NCI-H2107 (cell line): ENCODE results near the gene MCCC2.
"Not testable (repeated sequence)": the region's sequence is repeated elsewhere in the genome, so short reads cannot be mapped to it uniquely, and the experiment has no call there.

Experiments used
- DNase-seq: peaks from one replicate; lab custom pipeline; 2025; lab: John Stamatoyannopoulos, UW

MCCC2 gene

DNA sequence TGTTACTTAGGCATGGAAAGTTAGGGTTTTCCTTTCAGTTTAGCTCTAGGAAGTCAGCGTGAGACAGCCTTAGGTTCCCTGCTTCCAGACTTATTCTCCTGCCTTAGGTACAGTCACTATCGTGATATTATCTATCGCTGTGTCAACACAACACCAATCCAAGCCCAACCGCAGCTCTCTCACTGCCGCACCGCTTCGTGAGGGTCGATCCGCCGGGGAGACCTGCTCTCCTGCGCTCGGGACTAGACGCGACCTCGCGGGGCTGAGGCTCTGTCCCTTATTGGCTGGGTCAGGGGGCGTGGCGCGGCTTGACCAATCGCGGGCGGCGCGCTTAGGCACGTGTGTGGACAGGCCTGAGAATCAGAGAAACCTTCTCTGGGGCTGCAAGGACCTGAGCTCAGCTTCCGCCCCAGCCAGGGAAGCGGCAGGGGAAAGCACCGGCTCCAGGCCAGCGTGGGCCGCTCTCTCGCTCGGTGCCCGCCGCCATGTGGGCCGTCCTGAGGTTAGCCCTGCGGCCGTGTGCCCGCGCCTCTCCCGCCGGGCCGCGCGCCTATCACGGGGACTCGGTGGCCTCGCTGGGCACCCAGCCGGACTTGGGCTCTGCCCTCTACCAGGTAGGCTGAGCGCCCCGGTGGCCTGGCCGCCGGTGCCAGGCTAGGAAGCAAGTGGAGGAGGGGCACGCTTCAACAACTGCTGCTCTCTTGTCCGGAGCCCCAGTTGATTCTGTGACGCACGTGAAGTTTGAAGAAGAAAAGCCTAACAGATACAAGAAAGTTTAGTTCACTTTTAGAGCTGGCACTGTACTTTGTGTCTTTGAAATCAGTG, at the start of gene MCCC2:
Gene MCCC2 (plus strand): TSS at position 400 of the 825 bp plus-strand sequence. CDS start 86 bp downstream, at position 486.
- peak; percentile 79 for DNase-seq

DNA sequence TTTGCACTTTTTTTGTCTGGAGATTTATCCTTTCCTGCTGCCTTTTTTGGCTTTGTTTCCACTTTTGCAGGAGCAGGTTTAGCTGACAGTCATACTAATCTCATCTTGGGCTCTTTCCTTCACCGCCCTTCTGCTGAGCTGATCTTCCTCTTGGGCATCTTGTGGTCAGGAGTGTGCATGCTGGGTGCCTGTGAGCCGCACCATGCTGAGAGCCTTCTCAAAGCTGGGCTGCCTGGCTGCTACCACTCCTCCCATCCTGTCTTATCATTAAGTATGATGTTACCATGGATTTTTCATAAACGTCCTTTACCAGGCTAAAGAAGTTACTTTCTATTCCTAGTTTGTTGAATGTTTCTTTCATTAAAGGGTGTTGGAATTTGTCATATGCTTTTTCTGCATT, 49.5 kb upstream of the MCCC2 start:
- DNase-seq: no peak

DNA sequence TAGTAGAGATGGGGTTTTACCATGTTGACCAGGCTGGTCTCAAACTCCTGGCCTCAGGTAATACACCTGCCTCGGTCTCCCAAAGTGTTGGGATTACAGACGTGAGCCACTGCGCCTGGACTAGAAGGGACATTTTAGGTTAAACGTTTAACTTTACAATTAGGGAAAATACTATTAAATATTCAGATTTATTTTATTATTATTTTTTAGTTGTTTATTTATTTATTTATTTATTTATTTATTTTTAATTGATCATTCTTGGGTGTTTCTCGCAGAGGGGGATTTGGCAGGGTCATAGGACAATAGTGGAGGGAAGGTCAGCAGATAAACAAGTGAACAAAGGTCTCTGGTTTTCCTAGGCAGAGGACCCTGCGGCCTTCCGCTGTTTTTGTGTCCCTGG, 36.3 kb upstream of the MCCC2 start:
- DNase-seq: not testable (repeated sequence)

DNA sequence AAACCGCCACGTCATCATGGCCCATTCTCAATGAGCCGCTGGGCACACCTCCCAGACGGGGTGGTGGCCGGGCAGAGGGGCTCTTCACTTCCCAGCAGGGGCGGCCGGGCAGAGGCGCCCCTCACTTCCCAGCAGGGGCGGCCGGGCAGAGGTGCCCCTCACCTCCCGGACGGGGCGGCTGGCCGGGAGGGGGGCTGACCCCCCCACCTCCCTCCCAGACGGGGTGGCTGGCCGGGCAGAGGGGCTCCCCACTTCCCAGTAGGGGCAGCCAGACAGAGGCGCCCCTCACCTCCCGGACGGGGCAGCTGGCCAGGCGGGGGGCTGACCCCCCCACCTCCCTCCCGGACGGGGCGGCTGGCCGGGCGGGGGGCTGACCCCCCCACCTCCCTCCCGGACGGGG, 35.6 kb upstream of the MCCC2 start:
- DNase-seq: not testable (repeated sequence)

DNA sequence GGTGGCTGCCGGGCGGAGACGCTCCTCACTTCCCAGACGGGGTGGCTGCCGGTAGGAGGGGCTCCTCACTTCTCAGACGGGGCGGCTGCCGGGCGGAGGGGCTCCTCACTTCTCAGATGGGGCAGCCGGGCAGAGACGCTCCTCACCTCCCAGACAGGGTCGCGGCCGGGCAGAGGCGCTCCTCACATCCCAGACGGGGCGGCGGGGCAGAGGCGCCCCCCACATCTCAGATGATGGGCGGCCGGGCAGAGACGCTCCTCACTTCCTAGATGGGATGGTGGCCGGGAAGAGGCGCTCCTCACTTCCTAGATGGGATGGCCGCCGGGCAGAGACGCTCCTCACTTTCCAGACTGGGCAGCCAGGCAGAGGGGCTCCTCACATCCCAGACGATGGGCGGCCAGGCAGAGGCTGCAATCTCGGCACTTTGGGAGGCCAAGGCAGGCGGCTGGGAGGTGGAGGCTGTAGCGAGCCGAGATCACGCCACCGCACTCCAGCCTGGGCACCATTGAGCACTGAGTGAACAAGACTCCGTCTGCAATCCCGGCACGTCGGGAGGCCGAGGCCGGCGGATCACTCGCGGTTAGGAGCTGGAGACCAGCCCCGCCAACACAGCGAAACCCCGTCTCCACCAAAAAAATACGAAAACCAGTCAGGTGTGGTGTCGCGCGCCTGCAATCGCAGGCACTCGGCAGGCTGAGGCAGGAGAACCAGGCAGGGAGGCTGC, 35.0 kb upstream of the MCCC2 start:
- DNase-seq: not testable (repeated sequence)

DNA sequence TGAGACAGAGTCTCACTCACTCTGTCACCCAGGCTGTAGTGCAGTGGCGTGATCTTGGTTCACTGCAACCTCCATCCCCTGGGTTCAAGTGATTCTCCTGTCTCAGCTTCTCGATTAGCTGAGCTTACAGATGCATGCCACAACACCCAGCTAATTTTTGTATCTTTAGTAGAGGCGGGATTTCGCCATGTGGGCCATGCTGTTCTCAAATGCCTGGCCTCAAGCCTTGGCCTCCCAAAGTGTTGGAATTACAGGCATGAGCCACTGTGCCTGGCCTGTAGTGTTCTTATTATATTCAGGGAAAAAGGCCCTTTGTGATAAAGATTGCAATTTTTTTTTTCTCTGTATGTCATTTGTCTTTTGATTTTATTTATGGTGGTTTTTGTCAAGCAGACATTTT, 24.0 kb upstream of the MCCC2 start:
- DNase-seq: no peak

DNA sequence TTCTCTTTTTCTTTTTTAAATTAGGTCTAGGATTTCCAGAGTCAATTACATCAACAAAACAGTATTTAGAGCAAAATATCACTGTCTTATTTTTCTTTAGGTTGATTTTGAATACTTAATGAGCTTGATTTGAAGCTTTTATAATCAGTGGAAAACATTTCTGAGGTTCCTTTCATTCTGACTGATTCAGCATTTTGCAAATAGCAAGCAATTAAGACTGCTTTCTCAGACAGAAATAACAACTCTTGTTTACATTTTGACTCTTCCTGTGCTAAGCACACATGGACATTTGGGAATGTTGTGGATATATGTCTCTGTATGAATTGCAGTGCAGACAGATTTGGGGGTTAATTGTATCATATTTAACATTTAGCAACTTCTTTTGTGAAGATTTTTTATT, 22.2 kb upstream of the MCCC2 start:
- DNase-seq: no peak

DNA sequence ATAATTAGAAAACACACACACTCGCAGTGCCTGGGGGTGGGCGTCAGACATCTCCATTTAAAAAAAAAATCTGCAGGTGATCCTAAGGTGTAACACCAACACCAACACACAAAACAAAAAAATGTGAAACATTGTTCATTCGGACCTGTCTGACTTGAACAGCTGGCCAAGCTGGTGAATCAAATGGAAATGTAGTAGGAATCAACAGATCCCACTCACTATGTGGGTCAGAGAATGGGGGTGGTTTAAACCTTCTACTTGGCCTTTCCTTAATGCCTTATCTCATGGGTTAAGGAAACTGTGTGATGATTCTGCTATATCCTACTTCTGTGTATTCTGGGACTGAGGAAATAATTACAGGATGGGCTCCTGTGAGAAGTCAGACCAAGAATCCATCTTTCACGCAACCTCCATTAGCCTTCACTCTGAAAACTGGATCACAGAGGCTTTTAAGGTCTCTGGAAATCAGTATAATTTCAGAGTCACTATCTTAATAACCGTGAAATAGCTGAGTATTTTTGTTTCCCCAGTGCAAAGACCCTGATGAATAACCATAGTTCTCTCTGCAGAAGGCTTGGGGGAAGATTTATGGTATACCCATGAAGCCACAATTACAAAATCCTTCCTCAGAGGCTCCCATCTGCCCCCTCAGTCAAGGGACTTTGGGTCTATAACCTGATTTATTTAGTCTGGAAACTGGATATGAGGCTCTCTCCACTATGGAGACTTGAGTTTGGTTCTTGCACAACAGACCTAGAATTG, 17.2 kb upstream of the MCCC2 start:
- DNase-seq: no peak

DNA sequence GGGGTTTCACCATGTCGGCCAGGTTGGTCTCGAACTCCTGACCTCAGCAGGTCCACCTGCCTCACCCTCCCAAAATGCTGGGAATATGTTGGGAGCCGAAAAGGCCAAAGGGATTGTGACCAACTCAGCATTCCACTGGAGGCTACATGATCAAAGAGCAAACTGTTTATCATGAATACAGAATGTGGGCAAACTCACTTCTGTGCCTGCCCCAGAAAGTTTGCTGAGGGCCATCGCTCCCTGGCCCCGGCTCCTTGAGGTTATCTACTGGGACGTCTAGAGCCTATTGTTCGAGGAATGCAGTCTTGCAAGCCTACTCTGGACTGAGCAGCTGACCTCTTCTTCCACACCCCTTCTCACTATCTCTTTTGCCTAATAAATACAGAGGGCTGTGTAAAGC, 15.3 kb upstream of the MCCC2 start:
- DNase-seq: not testable (repeated sequence)

DNA sequence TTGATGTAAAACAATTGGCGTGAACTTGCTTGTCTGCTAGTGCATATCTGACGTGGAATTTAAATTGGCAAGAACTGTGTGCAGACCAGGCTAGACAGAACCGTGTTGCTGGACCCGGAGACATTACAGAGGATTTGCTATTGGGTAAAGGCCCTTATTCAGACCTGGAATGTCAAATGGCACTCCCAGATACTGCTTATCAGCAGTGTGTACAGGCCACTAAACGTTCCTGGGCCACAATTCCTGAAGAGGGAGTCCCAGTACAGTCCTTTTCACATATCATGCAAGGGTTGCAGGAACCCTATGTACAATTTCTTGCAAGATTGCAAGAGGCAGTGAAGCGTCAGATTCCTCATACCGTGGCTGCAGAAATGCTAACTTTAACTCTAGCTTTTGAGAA, 13.5 kb upstream of the MCCC2 start:
- DNase-seq: no peak

DNA sequence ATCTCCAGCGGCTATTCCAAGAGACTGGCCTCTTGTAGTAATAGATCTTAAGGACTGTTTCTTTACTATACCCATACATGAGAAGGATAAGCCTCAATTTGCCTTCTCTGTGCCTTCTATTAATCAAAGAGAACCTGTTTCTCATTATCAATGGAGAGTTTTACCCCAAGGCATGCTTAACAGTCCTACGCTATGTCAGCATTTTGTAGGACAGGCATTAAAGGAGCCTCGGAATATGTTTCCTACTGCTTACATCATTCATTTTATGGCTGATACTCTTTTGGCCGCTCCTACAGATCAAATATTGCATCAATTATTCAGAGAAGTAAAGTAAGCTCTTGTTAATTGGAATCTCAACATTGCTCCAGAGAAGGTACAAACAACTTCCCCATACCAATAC, 11.6 kb upstream of the MCCC2 start:
- DNase-seq: not testable (repeated sequence)

DNA sequence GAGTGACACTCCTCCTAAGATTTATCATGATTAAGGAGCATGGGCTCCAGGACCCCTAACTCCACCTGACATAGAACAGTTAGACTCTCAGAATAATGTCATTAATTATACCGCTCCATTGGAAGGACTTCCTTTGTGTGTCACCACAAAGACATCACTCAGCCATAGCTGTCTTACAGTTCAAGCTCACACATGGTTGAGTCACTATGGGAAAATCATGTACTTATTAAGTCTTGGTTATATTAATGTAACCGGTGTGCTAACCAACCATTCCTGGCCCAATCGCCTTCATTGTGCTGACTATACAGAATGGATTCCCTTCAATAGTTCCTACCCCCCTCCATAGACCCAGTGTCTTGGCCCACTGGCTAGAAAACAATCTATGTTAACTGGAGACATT, 10.9 kb upstream of the MCCC2 start:
- DNase-seq: no peak

DNA sequence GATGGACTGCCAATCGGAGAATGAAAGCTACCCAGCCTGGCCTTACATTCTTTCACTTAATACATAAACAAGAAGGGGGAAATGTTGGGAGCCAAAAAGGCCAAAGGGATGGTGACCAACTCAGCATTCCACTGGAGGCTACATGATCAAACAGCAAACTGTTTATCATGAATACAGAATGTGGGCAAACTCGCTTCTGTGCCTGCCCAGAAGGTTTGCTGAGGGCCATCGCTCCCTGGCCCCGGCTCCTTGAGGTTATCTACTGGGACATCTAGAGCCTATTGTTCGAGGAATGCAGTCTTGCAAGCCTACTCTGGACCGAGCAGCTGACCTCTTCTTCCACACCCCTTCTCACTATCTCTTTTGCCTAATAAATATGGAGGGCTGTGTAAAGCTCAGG, 9.3 kb upstream of the MCCC2 start:
- DNase-seq: not testable (repeated sequence)

DNA sequence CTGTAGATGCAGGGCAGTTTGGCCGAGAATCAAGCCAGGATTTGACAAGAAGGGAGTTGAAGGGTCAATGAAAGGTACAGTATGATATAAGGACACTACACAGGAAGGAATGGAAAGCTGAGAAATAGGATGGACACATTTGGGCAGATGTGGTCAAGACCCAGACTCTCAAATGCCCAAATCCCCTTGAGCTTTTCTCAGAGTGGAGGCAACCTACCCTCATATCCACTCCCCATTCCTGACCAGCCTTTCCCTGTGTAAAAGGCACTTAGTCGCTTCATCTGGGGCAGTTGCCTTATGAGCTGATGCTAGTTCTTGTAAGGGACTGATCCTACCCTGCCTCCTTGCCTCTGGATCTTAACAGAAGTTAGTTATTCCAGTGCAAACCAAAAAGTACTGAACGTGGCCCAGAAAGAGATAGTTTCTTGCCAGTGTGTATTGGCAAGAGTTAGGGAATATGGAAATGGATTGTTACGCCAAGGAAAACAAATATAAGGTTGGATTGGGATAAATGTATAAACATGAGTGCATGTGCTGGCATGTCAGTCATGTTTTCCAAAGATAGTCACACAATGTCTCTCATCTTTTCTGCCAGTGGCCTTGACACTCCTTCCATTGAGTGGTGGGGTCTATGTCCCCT, 4.1 kb upstream of the MCCC2 start:
- DNase-seq: no peak

DNA sequence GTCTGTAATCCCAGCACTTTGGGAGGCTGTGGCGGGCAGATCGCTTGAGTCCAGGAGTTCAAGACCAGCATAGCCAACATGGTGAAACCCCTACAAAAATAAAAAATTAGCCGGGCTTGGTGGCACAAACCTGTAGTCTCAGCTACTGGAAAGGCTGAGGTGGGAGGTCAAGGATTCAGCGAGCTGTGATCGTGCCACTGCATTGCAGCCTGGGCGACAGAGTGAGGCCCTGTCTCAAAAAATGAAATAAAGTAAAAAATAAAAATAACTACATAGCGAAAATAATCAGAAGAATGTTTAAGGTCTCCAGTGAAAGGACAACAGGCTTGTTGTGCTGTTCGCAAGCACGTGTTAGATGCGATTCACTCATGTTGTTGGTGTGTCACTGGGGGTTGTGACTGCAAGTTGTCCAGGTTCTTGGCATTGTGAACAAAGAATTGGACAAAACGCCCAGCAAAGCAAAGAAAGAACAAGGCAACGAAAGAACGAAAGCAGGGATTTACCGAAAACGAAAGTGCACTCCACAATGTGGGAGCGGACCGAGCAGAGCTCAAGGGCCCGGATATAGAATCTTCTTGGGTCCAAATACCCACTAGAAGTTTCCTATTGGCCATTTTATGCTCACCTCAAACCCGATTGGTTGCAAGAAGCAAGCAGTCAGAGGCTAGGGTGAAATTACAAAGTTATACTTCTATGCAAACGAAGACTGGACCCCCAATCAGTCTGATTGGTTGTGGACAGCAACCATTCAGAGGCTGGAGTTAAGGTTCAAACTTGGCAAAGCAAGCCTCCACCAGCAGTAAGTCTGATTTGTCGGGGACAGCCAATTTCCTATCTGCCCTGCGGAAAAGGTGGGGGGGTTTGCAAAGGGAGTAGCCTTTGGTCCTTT, 844 bp upstream of the MCCC2 start:
- no peak for DNase-seq

DNA sequence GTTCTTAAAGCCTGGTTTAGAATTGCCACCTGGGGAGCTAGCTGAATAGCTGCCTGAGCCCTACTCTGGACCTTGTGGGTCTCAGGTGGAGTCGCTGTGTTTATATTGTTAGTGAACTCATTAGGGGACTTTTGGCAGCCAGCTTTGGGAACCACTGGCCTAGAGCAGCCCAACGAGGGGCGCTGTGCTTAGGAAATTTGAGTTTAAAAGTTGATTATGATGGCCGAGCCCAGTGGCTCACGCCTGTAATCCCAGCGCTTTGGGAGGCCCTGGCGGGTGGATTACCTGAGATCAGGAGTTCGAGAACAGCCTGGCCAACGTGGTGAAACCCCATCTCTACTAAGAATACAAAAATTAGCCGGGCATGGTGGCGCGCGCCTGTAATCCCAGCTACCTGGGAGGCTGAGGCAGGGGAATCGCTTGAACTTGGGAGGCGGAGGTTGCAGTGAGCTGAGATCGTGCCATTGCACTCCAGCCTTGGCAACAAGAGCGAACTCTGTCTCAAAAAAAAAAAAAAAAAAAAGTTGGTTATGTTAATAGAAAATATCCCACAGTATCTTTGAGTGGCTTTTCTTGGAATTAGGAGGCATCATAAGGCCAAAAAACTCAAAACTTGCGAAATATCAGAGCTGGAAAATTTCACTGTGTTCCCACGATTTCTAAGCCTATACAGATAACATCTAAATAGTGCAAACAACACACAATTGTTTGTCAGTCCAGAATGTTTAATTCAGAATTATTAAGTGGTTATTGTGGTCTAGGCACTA, 809 bp downstream of the MCCC2 start:
- DNase-seq: no peak

DNA sequence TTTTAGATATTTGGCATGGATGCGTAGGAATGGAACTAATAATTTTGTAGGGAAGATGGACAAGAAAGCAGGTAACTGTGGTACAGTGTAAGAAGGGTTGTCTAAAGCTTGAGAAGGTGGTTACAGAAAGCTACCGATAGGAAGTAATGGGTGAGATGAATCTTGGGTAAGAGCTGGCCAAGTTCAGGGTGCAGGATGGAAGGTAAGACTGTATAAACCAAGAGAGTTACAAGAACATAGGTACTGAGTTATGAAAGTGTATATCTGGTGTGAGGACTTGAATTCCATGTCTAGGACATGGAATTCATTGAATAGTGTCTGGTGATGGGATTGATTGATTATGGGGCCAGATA, 1.4 kb downstream of the MCCC2 start:
- no peak for DNase-seq

DNA sequence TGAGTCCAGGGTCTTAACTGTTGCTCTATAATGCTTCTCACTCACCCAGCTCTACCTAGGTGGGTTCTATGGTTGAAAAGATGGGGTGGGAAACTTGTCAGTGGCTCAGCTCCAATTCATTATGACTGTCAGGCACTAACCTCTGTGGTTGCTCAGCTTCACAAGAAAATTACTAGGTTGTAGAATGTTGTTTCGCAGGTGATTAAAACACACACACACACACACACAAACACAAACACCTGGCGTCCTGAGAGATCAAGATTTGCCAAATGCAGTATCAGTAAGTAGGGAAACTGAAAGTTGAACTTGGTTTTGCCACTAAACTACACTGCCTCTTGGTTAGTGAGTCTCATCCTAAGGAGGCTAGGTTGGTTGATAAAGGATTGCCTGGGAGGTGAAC, 2.8 kb downstream of the MCCC2 start:
- no peak for DNase-seq

DNA sequence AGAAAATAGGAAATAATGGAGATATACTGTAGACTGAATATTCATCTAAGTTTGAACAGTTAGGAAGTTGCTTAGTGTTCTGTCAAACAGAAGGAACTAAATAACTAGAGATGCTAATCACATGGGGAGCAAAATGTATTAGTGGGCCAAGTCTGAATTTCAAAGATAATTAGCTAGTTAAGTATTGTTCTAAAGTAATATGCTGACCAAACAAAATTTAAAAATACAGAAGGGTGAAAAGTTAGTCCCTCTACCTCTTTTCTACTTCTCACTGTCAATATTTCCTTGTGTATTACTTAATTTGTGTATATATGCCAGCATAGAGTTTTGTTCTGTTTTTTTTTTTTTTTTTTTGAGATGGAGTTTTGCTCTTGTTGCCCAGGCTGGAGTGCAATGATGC, 4.0 kb downstream of the MCCC2 start:
- no peak for DNase-seq

DNA sequence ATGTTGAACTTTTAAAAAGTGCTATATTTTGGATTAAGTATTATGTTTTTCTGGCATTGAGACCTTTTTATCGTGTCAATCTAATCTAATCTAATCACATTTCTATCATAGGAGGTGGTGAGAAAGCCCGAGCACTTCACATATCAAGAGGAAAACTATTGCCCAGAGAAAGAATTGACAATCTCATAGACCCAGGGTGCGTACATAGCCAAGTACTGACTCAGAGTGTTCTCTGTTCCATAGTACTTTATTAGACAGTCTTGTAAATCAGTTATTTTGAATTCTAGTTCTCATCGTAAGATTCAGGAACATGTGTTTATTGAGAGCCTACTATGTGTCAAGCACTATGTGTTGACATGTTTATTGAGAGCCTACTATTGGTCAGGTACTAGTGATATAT, 9.0 kb downstream of the MCCC2 start:
- no peak for DNase-seq

DNA sequence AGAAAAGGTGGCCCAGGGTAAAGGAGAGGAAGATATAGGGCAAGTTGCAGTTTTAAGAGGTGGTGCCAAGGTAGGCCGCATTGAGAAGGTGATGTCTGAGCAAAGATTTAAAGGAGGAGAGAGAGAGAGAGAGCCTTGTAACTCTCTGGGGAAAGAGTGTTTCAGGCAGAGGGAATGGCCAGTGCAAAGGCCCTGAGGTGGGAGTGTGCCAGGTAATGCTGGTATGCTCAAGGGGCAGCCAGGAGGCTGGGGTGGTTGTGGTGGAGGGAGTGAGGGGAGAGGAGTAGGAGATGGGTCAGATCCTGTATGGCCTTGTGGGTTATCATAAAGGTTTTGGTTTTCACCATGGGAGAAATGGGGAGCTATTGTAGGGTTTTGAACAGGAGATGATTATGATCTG, 9.9 kb downstream of the MCCC2 start:
- no peak for DNase-seq
